Measurements from ENCODE around the gene HINFP. TPM values are rescaled to one million over a fixed set of nuclear protein-coding genes. Genes with fewer than 3 reads are reported as not detected.

The HINFP gene
- polyA plus RNA-seq, 2 donors: 9.1 to 16.0 TPM

DNA sequence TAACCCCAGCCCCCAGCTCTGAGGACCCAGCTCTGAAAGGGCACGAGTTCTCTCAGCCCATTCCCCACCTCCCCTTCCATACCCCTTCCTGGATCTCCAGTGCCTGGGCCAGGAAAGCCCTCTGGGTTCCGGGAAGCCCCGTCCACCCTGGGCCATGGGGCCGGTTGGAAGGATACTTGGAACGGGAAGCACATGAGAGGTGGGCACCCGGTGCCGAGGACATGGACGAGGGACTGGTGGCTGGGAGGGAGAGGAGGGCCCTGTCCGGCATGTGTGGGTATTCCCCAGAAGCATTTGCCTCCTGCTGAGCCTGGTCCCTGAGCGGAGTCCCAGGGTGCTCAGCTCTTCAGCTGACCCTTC, 5.2 kb upstream of the HINFP start:
- no peak overlapping the region for H3K4me3 ChIP-seq (ENCODE audit: low read depth in 1 of 2, low read length in 2 of 2)
- H3K27me3 ChIP-seq (ENCODE audit: control insufficient read depth in 1 of 2, insufficient read depth in 2 of 2, low read length in 2 of 2): no peaks in the 10 kb centered on the region
- H3K4me1 ChIP-seq (ENCODE audit: control insufficient read depth in 2 of 2, insufficient read depth in 2 of 2, low read length in 1 of 2): peaks cover 0 to 4% of the 10 kb centered on the region in 2 donors
- WGBS, 2 donors: 91% methylated on average over 10 of the region's 10 CpGs
- peak overlapping the region in 1 of 2 donors; percentile 14 for H3K27ac ChIP-seq (ENCODE audit: low read depth in 2 of 2, low read length in 1 of 2)
- no peaks in the 10 kb centered on the region for H3K9me3 ChIP-seq (ENCODE audit: control insufficient read depth in 2 of 2, insufficient read depth in 1 of 2, low read depth in 1 of 2, low read length in 1 of 2)
- peaks cover 3 to 28% of the 10 kb centered on the region in 2 donors for H3K36me3 ChIP-seq (ENCODE audit: control insufficient read depth in 2 of 2, insufficient read depth in 2 of 2, low read length in 1 of 2)

DNA sequence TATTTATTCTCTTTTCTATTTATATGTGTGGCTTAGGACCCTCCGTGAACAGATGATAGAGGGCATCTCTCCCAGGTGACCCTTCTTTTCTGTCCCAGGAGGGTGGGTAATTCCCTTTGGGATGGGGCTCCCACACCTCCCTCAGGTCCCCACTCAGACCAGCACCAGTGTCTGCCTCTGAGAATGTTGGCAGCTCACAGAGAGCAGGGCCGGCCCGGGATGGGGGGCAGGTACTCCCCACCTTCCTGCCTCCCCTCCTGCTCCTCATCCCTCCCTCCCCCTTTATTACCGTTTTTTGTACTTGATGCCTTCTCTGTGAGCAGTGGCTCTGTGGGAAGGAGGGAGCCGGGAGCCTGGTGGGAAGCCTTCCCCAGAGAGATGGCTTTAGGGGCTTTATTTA, 4.8 kb upstream of the HINFP start:
- no peaks in the 10 kb centered on the region for H3K9me3 ChIP-seq (ENCODE audit: control insufficient read depth in 2 of 2, insufficient read depth in 1 of 2, low read depth in 1 of 2, low read length in 1 of 2)
- H3K4me3 ChIP-seq (ENCODE audit: low read depth in 1 of 2, low read length in 2 of 2): no peak overlapping the region
- H3K27ac ChIP-seq (ENCODE audit: low read depth in 2 of 2, low read length in 1 of 2): no peak overlapping the region
- peaks cover 0 to 4% of the 10 kb centered on the region in 2 donors for H3K4me1 ChIP-seq (ENCODE audit: control insufficient read depth in 2 of 2, insufficient read depth in 2 of 2, low read length in 1 of 2)
- no peaks in the 10 kb centered on the region for H3K27me3 ChIP-seq (ENCODE audit: control insufficient read depth in 1 of 2, insufficient read depth in 2 of 2, low read length in 2 of 2)
- H3K36me3 ChIP-seq (ENCODE audit: control insufficient read depth in 2 of 2, insufficient read depth in 2 of 2, low read length in 1 of 2): peaks cover 3 to 24% of the 10 kb centered on the region in 2 donors
- 72 to 79% methylated on average over 5 of the region's 5 CpGs for WGBS, 2 donors

GRCh38 chr11:119117004-119117706, 4.2 kb upstream of the HINFP start:
- Histone ChIP-seq H3K4me3 (ENCODE audit: low read depth in 1 of 2, low read length in 2 of 2) (no peak overlapping the region), H3K9me3 (ENCODE audit: control insufficient read depth in 2 of 2, insufficient read depth in 1 of 2, low read depth in 1 of 2, low read length in 1 of 2) (no peaks in the 10 kb centered on the region), H3K27ac (ENCODE audit: low read depth in 2 of 2, low read length in 1 of 2) (no peak overlapping the region), H3K4me1 (ENCODE audit: control insufficient read depth in 2 of 2, insufficient read depth in 2 of 2, low read length in 1 of 2) (peaks cover 0 to 4% of the 10 kb centered on the region in 2 donors), H3K27me3 (ENCODE audit: control insufficient read depth in 1 of 2, insufficient read depth in 2 of 2, low read length in 2 of 2) (no peaks in the 10 kb centered on the region), H3K36me3 (ENCODE audit: control insufficient read depth in 2 of 2, insufficient read depth in 2 of 2, low read length in 1 of 2) (peaks cover 3 to 20% of the 10 kb centered on the region in 2 donors)
- 92 to 96% methylated on average over 3 of the region's 3 CpGs for WGBS, 2 donors

GRCh38 chr11:119118227-119118626, 3.2 kb upstream of the HINFP start:
- Histone ChIP-seq H3K36me3 (ENCODE audit: control insufficient read depth in 2 of 2, insufficient read depth in 2 of 2, low read length in 1 of 2) (peaks cover 3 to 11% of the 10 kb centered on the region in 2 donors), H3K4me1 (ENCODE audit: control insufficient read depth in 2 of 2, insufficient read depth in 2 of 2, low read length in 1 of 2) (peaks cover 0 to 2% of the 10 kb centered on the region in 2 donors)

GRCh38 chr11:119118946-119119345, 2.4 kb upstream of the HINFP start:
- no peak overlapping the region for H3K27ac ChIP-seq (ENCODE audit: low read depth in 2 of 2, low read length in 1 of 2)
- H3K27me3 ChIP-seq (ENCODE audit: control insufficient read depth in 1 of 2, insufficient read depth in 2 of 2, low read length in 2 of 2): no peaks in the 10 kb centered on the region
- peaks cover 3 to 5% of the 10 kb centered on the region in 2 donors for H3K36me3 ChIP-seq (ENCODE audit: control insufficient read depth in 2 of 2, insufficient read depth in 2 of 2, low read length in 1 of 2)
- peaks cover 0 to 2% of the 10 kb centered on the region in 2 donors for H3K4me1 ChIP-seq (ENCODE audit: control insufficient read depth in 2 of 2, insufficient read depth in 2 of 2, low read length in 1 of 2)
- H3K9me3 ChIP-seq (ENCODE audit: control insufficient read depth in 2 of 2, insufficient read depth in 1 of 2, low read depth in 1 of 2, low read length in 1 of 2): no peaks in the 10 kb centered on the region
- 92 to 98% methylated on average over 1 of the region's 1 CpG for WGBS, 2 donors
- no peak overlapping the region for H3K4me3 ChIP-seq (ENCODE audit: low read depth in 1 of 2, low read length in 2 of 2)

More at GRCh38 chr11:119118227-119118626, 3.2 kb upstream of the HINFP start:
- Histone ChIP-seq H3K9me3 (ENCODE audit: control insufficient read depth in 2 of 2, insufficient read depth in 1 of 2, low read depth in 1 of 2, low read length in 1 of 2) (no peaks in the 10 kb centered on the region), H3K27me3 (ENCODE audit: control insufficient read depth in 1 of 2, insufficient read depth in 2 of 2, low read length in 2 of 2) (no peaks in the 10 kb centered on the region), H3K4me3 (ENCODE audit: low read depth in 1 of 2, low read length in 2 of 2) (no peak overlapping the region), H3K27ac (ENCODE audit: low read depth in 2 of 2, low read length in 1 of 2) (no peak overlapping the region)
- 95% methylated on average over 5 of the region's 5 CpGs for WGBS, 2 donors

DNA sequence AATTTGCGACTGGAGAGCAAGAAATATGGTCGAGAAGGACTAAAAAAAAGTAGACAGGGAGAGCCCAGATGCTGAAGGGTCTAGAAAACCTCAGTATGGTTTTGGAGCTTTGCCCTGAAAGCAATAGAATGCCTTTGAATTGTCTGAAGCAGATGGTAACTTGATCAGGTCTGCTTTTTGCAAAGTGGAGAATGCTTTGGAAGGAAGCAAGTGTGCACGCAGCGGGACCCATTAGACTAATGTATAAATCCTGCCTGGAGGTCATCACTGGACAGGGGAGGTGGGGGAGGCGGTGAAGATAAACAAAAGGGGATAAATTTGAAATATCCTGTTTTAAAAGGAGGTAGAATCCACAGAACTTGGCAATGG, 757 bp upstream of the HINFP start:
- Histone ChIP-seq H3K27me3 (ENCODE audit: control insufficient read depth in 1 of 2, insufficient read depth in 2 of 2, low read length in 2 of 2) (no peaks in the 10 kb centered on the region), H3K36me3 (ENCODE audit: control insufficient read depth in 2 of 2, insufficient read depth in 2 of 2, low read length in 1 of 2) (peaks cover 3 to 8% of the 10 kb centered on the region in 2 donors), H3K9me3 (ENCODE audit: control insufficient read depth in 2 of 2, insufficient read depth in 1 of 2, low read depth in 1 of 2, low read length in 1 of 2) (no peaks in the 10 kb centered on the region), H3K27ac (ENCODE audit: low read depth in 2 of 2, low read length in 1 of 2) (peak overlapping the region in 1 of 2 donors; percentile 68), H3K4me1 (ENCODE audit: control insufficient read depth in 2 of 2, insufficient read depth in 2 of 2, low read length in 1 of 2) (peaks cover 0 to 2% of the 10 kb centered on the region in 2 donors), H3K4me3 (ENCODE audit: low read depth in 1 of 2, low read length in 2 of 2) (peak overlapping the region; percentile 50 to 91)
- WGBS, 2 donors: 14 to 25% methylated on average over 5 of the region's 5 CpGs

DNA sequence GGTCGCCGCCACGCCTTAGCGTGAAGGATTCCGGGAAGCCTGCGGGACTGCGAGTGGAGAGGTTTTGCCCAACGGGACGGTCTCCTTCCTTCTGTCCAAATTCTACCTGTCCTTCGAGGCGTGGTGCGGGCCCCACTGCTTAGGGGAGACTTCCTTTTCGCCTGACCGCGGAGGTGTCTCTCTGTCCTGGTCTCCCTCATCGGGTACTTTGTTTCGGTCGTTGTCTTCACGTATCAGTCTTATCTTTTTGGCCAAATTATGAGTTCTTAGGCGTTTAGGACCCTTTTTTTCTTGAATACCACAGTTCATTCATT, 388 bp downstream of the HINFP start:
- H3K27ac ChIP-seq (ENCODE audit: low read depth in 2 of 2, low read length in 1 of 2): peak overlapping the region; percentile 79 to 93
- WGBS, 2 donors: 0% methylated on average over 20 of the region's 20 CpGs
- peaks cover 0 to 2% of the 10 kb centered on the region in 2 donors for H3K4me1 ChIP-seq (ENCODE audit: control insufficient read depth in 2 of 2, insufficient read depth in 2 of 2, low read length in 1 of 2)
- peaks cover 0 to 4% of the 10 kb centered on the region in 2 donors for H3K36me3 ChIP-seq (ENCODE audit: control insufficient read depth in 2 of 2, insufficient read depth in 2 of 2, low read length in 1 of 2)
- H3K27me3 ChIP-seq (ENCODE audit: control insufficient read depth in 1 of 2, insufficient read depth in 2 of 2, low read length in 2 of 2): no peaks in the 10 kb centered on the region
- peak overlapping the region; percentile 83 to 91 for H3K4me3 ChIP-seq (ENCODE audit: low read depth in 1 of 2, low read length in 2 of 2)
- H3K9me3 ChIP-seq (ENCODE audit: control insufficient read depth in 2 of 2, insufficient read depth in 1 of 2, low read depth in 1 of 2, low read length in 1 of 2): no peaks in the 10 kb centered on the region

DNA sequence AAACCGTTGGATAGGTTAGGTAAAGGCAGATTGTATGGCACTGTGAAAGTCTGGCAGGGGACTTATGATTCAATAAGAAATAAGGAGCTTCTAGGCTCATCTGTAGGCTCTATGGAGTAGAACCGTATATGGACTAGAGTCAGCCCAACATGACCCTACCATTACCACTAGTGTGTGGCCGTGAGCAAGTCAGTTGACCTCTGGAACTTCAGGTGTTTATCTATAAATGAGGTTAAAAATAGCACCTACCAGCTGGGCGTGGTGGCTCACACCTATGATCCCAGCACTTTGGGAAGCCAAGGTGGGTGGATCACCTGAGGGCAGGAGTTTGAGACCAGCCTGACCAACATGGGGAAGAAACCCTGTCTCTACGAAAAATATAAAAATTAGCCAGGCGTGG, 4.4 kb downstream of the HINFP start:
- Histone ChIP-seq H3K27me3 (ENCODE audit: control insufficient read depth in 1 of 2, insufficient read depth in 2 of 2, low read length in 2 of 2) (no peaks in the 10 kb centered on the region), H3K36me3 (ENCODE audit: control insufficient read depth in 2 of 2, insufficient read depth in 2 of 2, low read length in 1 of 2) (peaks cover 0 to 9% of the 10 kb centered on the region in 2 donors), H3K4me1 (ENCODE audit: control insufficient read depth in 2 of 2, insufficient read depth in 2 of 2, low read length in 1 of 2) (peaks cover 0 to 2% of the 10 kb centered on the region in 2 donors), H3K9me3 (ENCODE audit: control insufficient read depth in 2 of 2, insufficient read depth in 1 of 2, low read depth in 1 of 2, low read length in 1 of 2) (no peaks in the 10 kb centered on the region), H3K4me3 (ENCODE audit: low read depth in 1 of 2, low read length in 2 of 2) (no peak overlapping the region), H3K27ac (ENCODE audit: low read depth in 2 of 2, low read length in 1 of 2) (no peak overlapping the region)
- 78 to 90% methylated on average over 6 of the region's 6 CpGs for WGBS, 2 donors

- H3K9me3 ChIP-seq (ENCODE audit: control insufficient read depth in 2 of 2, insufficient read depth in 1 of 2, low read depth in 1 of 2, low read length in 1 of 2): no peaks in the 10 kb centered on the region
- no peak overlapping the region for H3K4me3 ChIP-seq (ENCODE audit: low read depth in 1 of 2, low read length in 2 of 2)
- no peaks in the 10 kb centered on the region for H3K27me3 ChIP-seq (ENCODE audit: control insufficient read depth in 1 of 2, insufficient read depth in 2 of 2, low read length in 2 of 2)
- 54 to 55% methylated on average over 5 of the region's 5 CpGs for WGBS, 2 donors
- H3K36me3 ChIP-seq (ENCODE audit: control insufficient read depth in 2 of 2, insufficient read depth in 2 of 2, low read length in 1 of 2): peaks cover 1 to 16% of the 10 kb centered on the region in 2 donors
- peaks cover 0 to 2% of the 10 kb centered on the region in 2 donors for H3K4me1 ChIP-seq (ENCODE audit: control insufficient read depth in 2 of 2, insufficient read depth in 2 of 2, low read length in 1 of 2)
- H3K27ac ChIP-seq (ENCODE audit: low read depth in 2 of 2, low read length in 1 of 2): no peak overlapping the region
These were observed 5.4 kb downstream of the HINFP start for GRCh38 chr11:119126675-119127268.

GRCh38 chr11:119130662-119131061, 9.3 kb downstream of the HINFP start:
- WGBS, 2 donors: 74 to 78% methylated on average over 3 of the region's 3 CpGs
- Histone ChIP-seq H3K36me3 (ENCODE audit: control insufficient read depth in 2 of 2, insufficient read depth in 2 of 2, low read length in 1 of 2) (peaks cover 18 to 34% of the 10 kb centered on the region in 2 donors), H3K27me3 (ENCODE audit: control insufficient read depth in 1 of 2, insufficient read depth in 2 of 2, low read length in 2 of 2) (no peaks in the 10 kb centered on the region), H3K9me3 (ENCODE audit: control insufficient read depth in 2 of 2, insufficient read depth in 1 of 2, low read depth in 1 of 2, low read length in 1 of 2) (no peaks in the 10 kb centered on the region), H3K4me1 (ENCODE audit: control insufficient read depth in 2 of 2, insufficient read depth in 2 of 2, low read length in 1 of 2) (no peaks in the 10 kb centered on the region), H3K27ac (ENCODE audit: low read depth in 2 of 2, low read length in 1 of 2) (no peak overlapping the region), H3K4me3 (ENCODE audit: low read depth in 1 of 2, low read length in 2 of 2) (no peak overlapping the region)

All from esophagus (tissue), 2 donors.